ENCODE measurements around the gene CCNO. TPM values are rescaled to one million over a fixed set of nuclear protein-coding genes. Genes with fewer than 3 reads are reported as not detected.
A peak's percentile ranks its signal among the peaks of the same experiment; 100 is the strongest.

CCNO gene
- total and polyA plus RNA-seq, 8 donors, result 0.55 to 32.1 (median 6.4) TPM; not detected in 1

DNA sequence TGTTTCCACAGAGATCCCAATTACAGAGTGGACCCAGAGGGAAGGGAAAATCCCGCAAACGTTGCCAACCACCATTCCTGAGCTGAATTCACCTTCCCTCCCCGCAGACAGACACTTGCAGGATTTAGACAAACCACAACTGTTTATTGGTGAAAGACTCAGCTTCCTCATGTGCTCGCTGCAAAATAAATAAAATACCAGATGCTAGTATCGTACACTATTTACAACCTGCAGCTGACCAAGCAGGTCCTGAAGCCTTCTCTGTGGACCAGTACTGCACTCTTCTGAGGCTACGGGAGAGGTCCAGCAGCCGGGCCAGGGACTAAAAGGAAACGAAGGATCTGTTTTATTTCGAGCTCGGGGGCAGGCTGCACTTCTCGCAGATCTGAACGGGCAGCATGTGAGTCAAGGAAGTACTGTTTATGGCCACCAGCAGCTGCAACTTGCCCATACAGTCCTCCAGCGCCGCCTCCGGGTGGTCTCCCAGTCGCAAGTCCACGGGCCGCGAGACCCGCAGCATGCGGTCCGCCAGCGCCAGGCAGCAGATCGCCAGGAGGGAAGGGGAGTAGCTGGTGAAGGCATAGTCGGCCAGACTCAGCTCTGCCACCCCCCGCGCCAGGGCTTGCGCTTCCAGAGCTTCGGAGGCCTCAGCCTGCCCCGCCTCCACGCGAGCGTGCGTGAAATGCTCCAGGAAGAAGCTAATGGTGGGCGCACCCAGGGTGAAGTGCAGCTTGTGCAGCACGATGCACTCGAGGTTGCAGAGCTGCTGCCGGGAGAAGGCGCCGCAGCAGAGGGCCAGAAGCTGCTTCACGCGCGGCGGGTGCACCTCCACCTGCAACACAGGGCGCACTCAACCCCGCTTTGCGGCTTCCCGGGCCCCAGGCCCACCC lies 2.1 kb downstream of the CCNO start:
- TF ChIP-seq, protein P1, sequence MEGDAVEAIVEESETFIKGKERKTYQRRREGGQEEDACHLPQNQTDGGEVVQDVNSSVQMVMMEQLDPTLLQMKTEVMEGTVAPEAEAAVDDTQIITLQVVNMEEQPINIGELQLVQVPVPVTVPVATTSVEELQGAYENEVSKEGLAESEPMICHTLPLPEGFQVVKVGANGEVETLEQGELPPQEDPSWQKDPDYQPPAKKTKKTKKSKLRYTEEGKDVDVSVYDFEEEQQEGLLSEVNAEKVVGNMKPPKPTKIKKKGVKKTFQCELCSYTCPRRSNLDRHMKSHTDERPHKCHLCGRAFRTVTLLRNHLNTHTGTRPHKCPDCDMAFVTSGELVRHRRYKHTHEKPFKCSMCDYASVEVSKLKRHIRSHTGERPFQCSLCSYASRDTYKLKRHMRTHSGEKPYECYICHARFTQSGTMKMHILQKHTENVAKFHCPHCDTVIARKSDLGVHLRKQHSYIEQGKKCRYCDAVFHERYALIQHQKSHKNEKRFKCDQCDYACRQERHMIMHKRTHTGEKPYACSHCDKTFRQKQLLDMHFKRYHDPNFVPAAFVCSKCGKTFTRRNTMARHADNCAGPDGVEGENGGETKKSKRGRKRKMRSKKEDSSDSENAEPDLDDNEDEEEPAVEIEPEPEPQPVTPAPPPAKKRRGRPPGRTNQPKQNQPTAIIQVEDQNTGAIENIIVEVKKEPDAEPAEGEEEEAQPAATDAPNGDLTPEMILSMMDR (IDR thresholded peaks at IDR 0.05), result peak in 1 of 7 experiments; percentile 7
- TF ChIP-seq POLR2AphosphoS5 (IDR thresholded peaks at IDR 0.05), result no peak
- Histone ChIP-seq H3K27me3 (peaks cover 34 to 100% (median 84%) of the 10 kb centered on the region in 3 donors), H3K4me1 (peaks cover 46 to 64% (median 60%) of the 10 kb centered on the region in 4 donors), H3K4me3 (peak overlapping the region; percentile 54 to 78 (median 55)), H3K9me3 (no peaks in the 10 kb centered on the region), H3K36me3 (no peaks in the 10 kb centered on the region), H3K27ac (peak overlapping the region in 3 of 5 donors; percentile 59 to 87 (median 86))
- DNase-seq, result peak in 1 of 2 donors; percentile 61
- intact Hi-C loops (cut with DNase I; ENCODE audit: low total_unique reads), result loop anchor here (10.0 kb wide), 1 partner anchor 56 kb away; the partner anchor contains the start of gene CDC20B
- WGBS, 5 donors, result 3 to 6% (median 5%) methylated on average over 23 to 48 of the region's 48 CpGs

DNA sequence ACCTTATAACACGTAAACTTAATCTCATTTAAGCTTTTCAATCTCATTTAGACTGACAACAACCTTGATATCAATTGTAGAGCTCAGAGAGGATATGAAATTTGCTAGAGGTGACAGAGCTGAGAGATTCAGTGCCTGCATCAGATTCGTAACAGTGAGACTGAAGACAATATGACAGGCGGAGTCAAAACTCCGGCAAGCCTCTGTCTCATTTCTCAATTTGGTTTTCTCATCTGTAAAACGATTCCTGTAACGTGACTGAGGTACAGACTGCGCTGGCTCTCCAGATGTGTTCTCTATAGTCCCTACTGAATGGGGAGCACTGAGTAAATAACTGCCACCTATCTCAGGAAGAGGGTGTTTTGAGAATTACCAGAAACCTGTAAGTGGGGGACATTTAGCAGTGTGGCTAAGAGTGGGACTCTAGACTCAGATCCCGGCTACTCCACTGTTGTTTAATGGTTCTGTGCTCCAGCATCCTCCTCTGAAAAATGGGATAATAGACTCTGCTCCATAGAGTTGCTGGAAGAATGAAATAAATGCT lies 3.2 kb downstream of the CCNO start:
- Histone ChIP-seq H3K9me3 (no peaks in the 10 kb centered on the region), H3K4me3 (no peak overlapping the region), H3K27me3 (peaks cover 41 to 100% (median 95%) of the 10 kb centered on the region in 3 donors), H3K27ac (no peak overlapping the region), H3K36me3 (no peaks in the 10 kb centered on the region), H3K4me1 (peaks cover 47 to 73% (median 63%) of the 10 kb centered on the region in 4 donors)
- DNase-seq, result no peak
- 47 to 68% (median 56%) methylated on average over 8 of the region's 8 CpGs for WGBS, 5 donors
- intact Hi-C loops (cut with DNase I; ENCODE audit: low total_unique reads), result loop anchor here (10.0 kb wide), 1 partner anchor 55 kb away; the partner anchor contains the start of gene CDC20B
- TF ChIP-seq, protein P1 (IDR thresholded peaks at IDR 0.05), result no peak
- TF ChIP-seq POLR2A (IDR thresholded peaks at IDR 0.05) (no peak), EP300 (IDR thresholded peaks at IDR 0.05) (no peak), POLR2AphosphoS5 (IDR thresholded peaks at IDR 0.05) (no peak)

DNA sequence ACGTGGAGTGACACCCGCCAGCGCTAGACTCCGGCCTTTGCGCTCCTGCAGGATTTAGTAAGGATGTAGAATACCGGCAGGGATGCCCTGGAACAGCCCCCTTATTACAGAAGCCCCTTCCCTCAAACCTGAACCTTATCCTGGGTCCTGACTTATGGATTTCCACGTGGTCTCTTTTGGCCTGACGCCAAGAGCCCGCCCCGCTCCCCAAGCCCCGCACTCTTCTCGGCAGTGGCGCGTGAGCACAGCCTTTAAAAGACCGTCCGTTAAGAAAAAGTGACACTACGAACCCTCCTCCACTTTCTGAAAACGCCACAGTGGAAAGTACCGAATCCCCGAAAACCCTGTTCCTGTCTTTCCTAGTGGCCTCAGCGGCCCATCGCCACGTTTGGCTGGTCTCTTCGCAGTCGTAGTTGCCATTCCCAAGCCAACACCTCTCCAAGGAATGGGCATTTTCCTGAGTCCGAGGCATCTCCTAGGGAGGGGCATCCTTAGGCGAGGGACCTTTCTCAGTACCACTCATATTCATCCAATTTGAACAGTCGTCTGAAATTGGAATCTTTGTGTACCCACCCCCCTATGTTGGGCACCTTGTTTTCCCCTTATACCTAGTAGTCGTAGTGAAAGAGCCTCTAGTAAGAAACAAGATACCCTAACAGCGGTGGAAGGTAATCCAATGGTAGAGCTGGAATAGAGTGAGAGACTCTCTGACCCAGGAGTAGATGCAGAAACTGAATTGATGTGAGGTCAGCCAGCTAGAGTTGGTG lies 5.6 kb downstream of the CCNO start:
- TF ChIP-seq, protein P1 (IDR thresholded peaks at IDR 0.05), result no peak
- no peak for TF ChIP-seq EP300 (IDR thresholded peaks at IDR 0.05)
- TF ChIP-seq POLR2A (IDR thresholded peaks at IDR 0.05), result no peak
- TF ChIP-seq POLR2AphosphoS5 (IDR thresholded peaks at IDR 0.05), result no peak
- H3K9me3 ChIP-seq, result no peaks in the 10 kb centered on the region
- peak overlapping the region; percentile 51 to 77 (median 56) for H3K4me3 ChIP-seq
- no peak for DNase-seq
- no peaks in the 10 kb centered on the region for H3K36me3 ChIP-seq
- intact Hi-C loops (cut with DNase I; ENCODE audit: low total_unique reads), result no loop called here
- H3K4me1 ChIP-seq, result peaks cover 43 to 60% (median 48%) of the 10 kb centered on the region in 4 donors
- peaks cover 36 to 100% (median 93%) of the 10 kb centered on the region in 3 donors for H3K27me3 ChIP-seq
- WGBS, 5 donors, result 7 to 13% (median 12%) methylated on average over 30 of the region's 30 CpGs
- H3K27ac ChIP-seq, result peak overlapping the region; percentile 56 to 82 (median 65)
